ENCODE measurements around the gene MCF2L2. TPM values are rescaled to one million over a fixed set of nuclear protein-coding genes. Genes with fewer than 3 reads are reported as not detected.

MCF2L2 gene
- total and polyA plus RNA-seq, 2 experiments from 2014 or later, result 4.4 to 12.9 TPM

DNA sequence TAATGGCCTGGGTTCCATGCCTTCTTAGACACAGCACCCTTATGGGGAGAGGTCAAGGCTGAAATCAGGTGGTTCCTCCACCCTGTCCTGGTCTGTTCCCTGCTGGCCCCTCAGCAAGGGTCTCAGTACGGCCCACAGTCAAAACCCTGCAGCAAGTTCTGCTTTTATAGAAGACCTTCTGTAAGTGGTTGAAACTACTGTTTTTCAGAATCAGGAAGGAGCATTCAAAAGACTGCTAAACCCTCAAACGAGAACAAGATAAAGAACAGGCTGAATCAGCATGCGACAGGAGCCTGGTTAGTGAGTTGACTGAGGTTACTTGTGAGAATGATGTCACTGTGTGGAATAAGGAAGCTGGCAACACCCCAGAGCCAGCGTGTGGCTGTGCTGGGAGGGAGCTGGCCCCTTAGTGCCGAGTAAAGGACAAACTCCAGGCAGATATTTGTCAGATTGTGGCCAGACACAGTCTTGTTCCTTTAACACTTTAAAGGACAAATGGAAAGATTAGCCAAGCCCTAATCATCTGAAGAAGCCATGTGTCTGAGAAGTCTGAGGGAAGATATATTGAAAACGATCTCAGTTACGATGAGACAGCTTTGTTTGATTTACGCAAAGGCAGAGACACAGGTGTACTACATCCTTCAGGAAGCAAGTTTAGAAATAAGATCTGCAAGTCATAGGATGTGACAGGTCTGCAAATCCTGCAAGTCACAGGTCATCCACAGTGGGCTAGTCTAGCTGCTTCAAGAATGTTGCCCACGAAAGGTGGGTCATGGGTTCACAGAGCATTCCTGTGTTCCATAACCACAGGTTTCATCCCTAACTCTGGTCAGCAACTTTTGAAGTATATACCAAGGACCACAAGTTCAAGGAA, 121.4 kb downstream of the MCF2L2 start:
- Histone ChIP-seq H3K27me3 (no peaks in the 10 kb centered on the region), H3K4me3 (no peak overlapping the region), H3K27ac (no peak overlapping the region), H3K4me1 (ENCODE audit: low read depth) (peaks cover 5% of the 10 kb centered on the region), H3K9me3 (ENCODE audit: low read depth) (no peaks in the 10 kb centered on the region), H3K36me3 (peaks cover 6% of the 10 kb centered on the region)
- DNase-seq (ENCODE audit: low read depth in 1 of 2, low spot score in 1 of 2), result peak; percentile 39 to 70
- TF ChIP-seq, protein P1, sequence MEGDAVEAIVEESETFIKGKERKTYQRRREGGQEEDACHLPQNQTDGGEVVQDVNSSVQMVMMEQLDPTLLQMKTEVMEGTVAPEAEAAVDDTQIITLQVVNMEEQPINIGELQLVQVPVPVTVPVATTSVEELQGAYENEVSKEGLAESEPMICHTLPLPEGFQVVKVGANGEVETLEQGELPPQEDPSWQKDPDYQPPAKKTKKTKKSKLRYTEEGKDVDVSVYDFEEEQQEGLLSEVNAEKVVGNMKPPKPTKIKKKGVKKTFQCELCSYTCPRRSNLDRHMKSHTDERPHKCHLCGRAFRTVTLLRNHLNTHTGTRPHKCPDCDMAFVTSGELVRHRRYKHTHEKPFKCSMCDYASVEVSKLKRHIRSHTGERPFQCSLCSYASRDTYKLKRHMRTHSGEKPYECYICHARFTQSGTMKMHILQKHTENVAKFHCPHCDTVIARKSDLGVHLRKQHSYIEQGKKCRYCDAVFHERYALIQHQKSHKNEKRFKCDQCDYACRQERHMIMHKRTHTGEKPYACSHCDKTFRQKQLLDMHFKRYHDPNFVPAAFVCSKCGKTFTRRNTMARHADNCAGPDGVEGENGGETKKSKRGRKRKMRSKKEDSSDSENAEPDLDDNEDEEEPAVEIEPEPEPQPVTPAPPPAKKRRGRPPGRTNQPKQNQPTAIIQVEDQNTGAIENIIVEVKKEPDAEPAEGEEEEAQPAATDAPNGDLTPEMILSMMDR (IDR thresholded peaks at IDR 0.05; ENCODE audit: low read depth, low read length), result no peak

DNA sequence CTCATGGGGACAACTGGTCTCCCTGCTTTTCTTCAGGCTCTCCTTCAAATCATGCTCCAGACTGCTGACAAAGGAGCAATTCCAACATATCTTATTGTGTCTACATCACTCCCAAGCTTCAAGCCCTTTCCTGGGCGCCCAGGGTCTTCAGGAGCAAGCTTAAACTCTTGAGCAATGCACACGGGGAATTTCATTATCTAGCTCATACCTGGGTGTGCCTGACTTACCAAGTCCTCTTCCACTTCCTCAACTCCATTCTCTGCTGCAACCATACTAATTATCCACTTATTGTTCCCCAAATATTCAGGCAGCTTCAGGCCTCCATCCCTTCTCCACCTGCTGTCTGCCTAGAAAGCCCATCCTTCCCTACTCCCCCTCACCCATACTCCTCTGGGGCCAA, 124.7 kb downstream of the MCF2L2 start:
- peaks cover 5% of the 10 kb centered on the region for H3K4me1 ChIP-seq (ENCODE audit: low read depth)
- no peak for DNase-seq (ENCODE audit: low read depth in 1 of 2, low spot score in 1 of 2)

DNA sequence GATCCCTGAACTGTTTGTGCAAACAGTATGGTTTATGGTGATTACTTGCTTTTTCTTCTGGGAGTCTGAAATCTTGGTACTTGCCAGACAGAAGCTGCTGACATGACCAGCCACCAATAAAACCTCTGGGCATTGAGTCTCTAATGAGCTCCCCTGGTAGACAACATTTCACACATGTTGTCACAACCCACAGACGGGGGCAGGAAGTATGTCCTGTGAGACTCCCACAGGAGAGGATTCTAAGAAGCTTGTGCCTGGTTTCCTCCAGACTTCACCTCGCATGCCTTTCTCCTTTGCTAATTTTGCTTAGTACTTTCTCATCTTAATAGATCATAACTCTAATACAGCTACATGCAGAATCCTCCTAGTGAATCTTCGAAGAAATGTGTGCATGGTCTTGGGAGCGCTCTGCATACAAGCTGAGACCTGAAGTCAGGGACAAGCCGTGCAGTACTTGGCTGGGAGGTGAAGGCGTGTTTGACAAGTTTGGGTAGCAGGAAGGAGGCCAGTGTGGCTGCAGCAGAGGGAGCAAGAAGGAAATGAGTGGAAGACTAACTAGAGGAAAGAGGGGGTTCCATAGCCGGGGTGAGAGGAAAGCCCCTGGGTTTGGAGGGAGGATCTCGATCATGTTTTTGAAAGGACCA, 126.4 kb downstream of the MCF2L2 start:
- no peak overlapping the region for H3K4me3 ChIP-seq
- H3K9me3 ChIP-seq (ENCODE audit: low read depth), result no peaks in the 10 kb centered on the region
- DNase-seq (ENCODE audit: low read depth in 1 of 2, low spot score in 1 of 2), result no peak
- H3K27ac ChIP-seq, result no peak overlapping the region
- TF ChIP-seq, protein P1 (IDR thresholded peaks at IDR 0.05; ENCODE audit: low read depth, low read length), result no peak
- H3K36me3 ChIP-seq, result no peaks in the 10 kb centered on the region
- no peaks in the 10 kb centered on the region for H3K27me3 ChIP-seq
- peaks cover 3% of the 10 kb centered on the region for H3K4me1 ChIP-seq (ENCODE audit: low read depth)

More for the DNA sequence above, 124.7 kb downstream of the MCF2L2 start:
- TF ChIP-seq, protein P1 (IDR thresholded peaks at IDR 0.05; ENCODE audit: low read depth, low read length), result no peak
- Histone ChIP-seq H3K4me3 (no peak overlapping the region), H3K27me3 (no peaks in the 10 kb centered on the region), H3K9me3 (ENCODE audit: low read depth) (no peaks in the 10 kb centered on the region), H3K36me3 (no peaks in the 10 kb centered on the region), H3K27ac (no peak overlapping the region)

DNA sequence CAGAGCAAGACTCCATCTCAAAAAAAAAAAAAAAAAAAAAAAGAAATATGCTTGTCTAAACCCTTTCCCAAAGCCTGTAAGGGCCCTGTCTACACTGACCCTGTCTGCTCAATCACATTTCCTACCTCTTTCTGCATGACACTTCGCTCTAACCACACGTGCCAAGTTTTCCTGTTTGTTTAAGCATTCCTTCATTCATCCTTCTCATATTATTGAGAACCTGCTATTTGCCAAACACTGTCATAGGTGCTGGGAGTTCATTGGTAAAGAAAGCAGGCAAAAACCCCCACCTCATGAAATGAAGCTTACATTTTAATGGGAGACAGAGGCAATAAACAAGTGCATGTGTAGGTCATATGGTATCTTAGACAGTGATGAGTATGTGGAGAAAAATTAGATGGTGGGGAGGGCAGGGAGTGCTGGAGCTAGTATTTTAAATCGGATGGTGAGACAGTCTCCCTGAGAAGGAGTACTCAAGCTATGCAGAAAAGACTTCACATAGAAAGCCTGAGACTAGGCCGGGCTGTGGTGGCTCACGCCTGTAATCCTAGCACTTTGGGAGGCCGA, 127.3 kb downstream of the MCF2L2 start:
- Histone ChIP-seq H3K4me1 (ENCODE audit: low read depth) (no peaks in the 10 kb centered on the region), H3K9me3 (ENCODE audit: low read depth) (no peaks in the 10 kb centered on the region), H3K4me3 (no peak overlapping the region), H3K27ac (no peak overlapping the region), H3K27me3 (no peaks in the 10 kb centered on the region), H3K36me3 (no peaks in the 10 kb centered on the region)
- no peak for DNase-seq (ENCODE audit: low read depth in 1 of 2, low spot score in 1 of 2)
- TF ChIP-seq, protein P1 (IDR thresholded peaks at IDR 0.05; ENCODE audit: low read depth, low read length), result no peak

DNA sequence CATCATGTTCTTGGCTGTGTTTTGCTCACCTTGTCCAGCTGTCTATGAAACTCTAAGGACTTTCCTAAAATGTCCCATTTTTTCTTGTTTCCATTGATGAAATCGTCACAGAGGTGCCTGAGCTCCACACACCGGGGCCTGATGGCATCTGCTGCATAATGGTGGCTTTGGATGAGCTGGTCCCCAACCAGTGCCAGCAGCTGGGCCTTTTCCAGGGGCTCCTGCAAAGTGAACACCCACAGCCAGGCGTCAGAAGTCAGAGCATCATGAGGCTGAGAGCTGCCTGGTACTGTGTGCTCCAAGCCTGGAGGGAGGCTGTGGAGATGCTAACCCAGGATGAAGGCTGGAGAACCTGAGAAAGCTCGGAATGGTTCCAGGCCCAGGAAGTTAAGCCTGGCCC, 128.4 kb downstream of the MCF2L2 start:
- TF ChIP-seq, protein P1 (IDR thresholded peaks at IDR 0.05; ENCODE audit: low read depth, low read length), result no peak
- Histone ChIP-seq H3K27me3 (no peaks in the 10 kb centered on the region), H3K9me3 (ENCODE audit: low read depth) (no peaks in the 10 kb centered on the region), H3K27ac (no peak overlapping the region), H3K4me1 (ENCODE audit: low read depth) (no peaks in the 10 kb centered on the region), H3K4me3 (no peak overlapping the region), H3K36me3 (peaks cover 2% of the 10 kb centered on the region)
- no peak for DNase-seq (ENCODE audit: low read depth in 1 of 2, low spot score in 1 of 2)
